GM12874 (cell line): ENCODE results near the gene FASTK.

ENCODE experiments used
- TF ChIP-seq, protein P1 (sequence below): IDR thresholded peaks from 2 replicates; pipeline ENCODE4 v1.5.1; 2011; ENCODE audit warnings: low read depth, mild to moderate bottlenecking, control low read depth, low read length, moderate library complexity; ENCODE audit not compliant: insufficient read depth

FASTK gene

DNA sequence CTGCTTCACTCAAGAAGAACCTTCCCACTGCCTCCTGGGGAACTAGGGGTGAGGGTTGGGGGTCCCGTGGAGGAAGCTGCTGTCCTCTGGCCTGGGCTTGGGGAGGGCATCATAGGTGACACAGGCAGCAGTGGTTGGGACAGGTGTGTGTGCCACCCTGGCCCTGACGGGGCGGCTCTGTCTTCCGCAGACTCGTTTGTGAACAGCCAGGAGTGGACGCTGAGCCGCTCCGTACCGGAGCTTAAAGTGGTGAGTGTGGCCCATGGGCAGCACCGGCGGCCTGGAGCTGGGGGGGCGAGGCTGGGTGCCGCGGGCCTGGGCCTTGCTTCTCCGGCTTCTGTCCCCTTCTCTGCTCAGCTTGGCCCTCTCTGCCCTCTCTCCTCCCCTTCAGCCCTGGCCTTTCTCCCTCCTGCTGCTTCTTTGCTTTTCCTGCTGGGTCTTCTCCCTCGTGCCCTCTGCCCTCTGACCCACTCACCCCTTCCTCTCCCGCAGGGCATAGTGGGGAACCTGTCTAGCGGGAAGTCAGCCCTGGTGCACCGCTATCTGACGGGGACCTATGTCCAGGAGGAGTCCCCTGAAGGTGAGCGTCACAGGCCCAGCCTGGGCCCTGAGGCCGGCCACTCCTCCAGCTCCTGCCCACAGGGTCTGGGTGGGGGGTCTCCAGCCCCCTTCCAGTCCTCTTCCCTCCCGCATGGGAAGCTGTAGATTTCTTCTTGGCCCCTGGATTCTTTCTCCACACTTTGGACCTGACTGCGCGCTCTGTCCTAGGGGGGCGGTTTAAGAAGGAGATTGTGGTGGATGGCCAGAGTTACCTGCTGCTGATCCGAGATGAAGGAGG, 36.2 kb upstream of the FASTK start:
- TF ChIP-seq, protein P1, sequence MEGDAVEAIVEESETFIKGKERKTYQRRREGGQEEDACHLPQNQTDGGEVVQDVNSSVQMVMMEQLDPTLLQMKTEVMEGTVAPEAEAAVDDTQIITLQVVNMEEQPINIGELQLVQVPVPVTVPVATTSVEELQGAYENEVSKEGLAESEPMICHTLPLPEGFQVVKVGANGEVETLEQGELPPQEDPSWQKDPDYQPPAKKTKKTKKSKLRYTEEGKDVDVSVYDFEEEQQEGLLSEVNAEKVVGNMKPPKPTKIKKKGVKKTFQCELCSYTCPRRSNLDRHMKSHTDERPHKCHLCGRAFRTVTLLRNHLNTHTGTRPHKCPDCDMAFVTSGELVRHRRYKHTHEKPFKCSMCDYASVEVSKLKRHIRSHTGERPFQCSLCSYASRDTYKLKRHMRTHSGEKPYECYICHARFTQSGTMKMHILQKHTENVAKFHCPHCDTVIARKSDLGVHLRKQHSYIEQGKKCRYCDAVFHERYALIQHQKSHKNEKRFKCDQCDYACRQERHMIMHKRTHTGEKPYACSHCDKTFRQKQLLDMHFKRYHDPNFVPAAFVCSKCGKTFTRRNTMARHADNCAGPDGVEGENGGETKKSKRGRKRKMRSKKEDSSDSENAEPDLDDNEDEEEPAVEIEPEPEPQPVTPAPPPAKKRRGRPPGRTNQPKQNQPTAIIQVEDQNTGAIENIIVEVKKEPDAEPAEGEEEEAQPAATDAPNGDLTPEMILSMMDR, result no peak

DNA sequence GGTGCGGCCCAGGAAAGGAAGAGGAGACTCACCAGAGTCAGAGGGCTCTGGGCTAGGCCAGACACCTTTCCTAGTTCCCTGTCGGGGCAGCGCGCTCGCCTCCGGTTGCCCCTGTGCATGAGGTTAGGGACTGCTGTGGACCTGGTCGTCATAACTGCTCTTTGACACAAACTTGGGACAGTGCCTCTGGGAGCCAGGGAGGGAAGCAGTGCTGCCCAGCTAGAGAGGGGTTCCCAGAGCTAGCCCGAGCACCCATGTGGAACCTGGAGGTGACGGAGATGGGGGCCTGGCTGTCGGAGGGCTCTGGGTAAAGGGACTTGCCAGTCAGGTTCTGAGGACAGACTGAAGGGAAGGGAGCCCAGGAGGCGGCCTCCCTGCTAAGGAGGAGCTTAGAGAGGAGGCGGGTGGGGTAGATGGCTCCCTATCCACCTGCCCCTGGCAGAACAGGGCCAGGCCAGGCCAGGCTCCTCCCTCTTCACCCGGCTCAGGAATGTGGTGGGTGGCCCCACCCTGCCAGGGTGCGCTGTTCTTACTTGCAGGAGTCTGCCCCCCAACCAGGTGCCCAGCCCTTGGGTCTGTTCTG, 35.3 kb upstream of the FASTK start:
- TF ChIP-seq, protein P1, result no peak

DNA sequence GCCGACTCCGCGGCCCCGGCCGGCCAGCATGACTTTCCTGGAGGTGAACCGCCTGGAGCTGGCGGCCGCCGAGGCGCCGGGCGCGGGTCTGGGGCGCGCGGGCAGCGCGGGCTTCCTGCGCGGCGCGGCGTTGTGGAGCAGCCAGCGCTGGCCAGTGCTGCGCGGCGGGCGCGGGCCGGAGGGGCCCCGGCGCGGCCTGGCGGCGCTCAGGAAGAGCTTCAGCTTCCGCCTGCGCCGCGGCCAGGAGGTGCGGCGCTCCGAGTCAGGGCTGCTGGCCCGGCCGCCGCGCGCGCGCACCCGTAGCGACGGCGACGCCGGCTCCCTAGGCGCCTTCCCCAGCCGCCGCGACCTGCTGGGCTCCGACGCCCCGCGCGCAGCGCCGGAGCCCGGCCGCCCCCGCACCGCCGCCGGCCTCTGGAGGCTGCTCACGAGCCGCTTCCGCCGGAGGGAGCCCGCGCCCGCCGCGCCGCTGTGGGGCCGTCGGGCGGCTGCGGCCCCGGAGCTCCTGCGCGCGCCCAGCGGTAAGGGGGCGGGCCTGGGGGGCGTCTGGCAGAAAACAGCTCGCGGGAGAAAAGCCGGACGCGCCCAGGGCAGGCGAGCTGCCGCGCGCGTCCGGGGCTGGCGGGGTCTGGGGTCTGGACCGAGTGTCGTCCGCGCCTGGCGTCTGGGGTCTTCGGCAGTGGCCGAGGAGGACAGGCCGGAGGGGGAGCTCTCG, 34.7 kb upstream of the FASTK start:
- TF ChIP-seq, protein P1, result no peak

DNA sequence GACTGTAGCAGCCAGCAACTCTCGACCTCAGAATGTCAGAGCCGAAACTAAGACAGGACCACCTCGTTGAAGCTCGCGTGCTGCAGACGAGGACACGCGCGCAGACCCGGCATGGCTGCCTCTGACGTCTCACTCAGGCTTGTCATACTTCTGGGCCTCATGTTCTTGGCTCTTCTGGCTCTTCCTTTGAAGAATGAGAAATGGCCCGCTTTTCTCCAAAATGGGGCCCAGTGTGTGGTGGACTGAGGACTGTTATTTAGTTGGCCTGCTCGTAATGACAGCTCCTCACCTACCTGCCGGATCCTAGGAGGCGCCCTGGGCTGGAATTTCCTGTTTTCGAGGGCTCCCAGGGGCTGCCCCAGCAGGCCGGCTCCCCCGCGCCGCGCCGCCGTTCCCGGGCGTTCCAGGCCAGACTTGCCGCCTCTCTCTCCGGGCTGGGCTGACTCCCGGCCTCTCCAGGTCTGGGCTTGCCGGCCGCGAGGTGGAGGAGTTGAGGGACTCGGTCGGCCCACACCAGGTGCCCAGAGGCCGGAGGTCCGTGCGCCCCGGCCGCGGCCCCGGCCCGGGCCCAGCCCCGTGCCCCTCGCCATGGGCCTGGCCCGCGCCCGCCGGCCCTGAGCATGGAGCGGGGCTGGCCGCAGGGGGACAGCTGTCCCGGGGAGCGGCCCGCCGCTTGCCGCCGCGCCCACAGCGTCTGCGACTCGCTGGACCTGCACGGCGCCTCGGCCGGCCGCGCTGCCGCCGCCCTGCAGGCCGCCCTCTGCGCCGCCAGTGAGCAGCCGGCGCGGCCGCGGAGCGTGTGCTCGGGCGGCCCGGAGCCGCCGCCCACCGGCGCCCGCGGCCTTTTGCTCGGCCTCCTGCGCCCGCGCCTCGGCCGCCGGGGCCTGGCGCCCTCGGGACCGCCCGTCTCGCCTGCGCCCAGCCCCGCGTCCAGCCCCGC, 33.8 kb upstream of the FASTK start:
- TF ChIP-seq, protein P1, result no peak

DNA sequence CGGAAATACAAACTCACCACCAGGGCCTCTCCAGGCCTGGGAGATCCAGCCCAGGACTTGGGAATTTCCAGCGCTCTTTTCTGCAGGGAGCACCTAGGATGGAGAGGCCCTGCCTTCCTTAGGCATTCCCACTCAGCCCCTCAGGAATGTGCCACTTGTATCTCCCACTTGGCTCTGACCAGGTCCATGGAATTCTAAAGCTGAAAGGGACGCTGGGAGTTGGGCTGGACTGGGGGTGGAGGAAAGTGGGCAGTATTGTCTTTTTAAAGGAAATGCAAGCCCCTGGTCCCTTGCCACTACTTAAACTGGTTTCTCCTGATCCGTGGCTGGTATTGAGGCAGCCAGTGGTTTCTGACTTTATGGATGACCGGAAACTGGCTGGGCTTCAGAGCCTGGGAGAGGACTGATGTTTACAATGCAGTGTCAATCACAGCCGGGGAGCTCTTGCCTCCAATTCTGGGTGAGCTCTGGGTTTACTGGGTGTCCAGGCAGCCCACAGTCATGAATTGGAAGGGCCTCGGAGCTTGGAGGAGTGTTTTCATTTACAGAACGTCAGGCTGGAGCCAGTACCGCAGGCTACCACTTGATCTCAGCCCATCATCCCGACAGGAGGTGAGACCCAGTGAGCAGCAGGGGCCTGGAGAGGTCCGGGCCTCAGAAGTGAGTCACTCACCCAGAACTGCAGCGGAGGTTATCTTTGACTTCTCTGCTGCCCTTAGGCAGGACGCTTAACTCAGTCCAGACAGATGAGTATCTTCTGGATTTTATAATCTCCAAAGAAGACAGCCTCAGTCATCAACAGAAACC, 32.9 kb upstream of the FASTK start:
- TF ChIP-seq, protein P1, result no peak

DNA sequence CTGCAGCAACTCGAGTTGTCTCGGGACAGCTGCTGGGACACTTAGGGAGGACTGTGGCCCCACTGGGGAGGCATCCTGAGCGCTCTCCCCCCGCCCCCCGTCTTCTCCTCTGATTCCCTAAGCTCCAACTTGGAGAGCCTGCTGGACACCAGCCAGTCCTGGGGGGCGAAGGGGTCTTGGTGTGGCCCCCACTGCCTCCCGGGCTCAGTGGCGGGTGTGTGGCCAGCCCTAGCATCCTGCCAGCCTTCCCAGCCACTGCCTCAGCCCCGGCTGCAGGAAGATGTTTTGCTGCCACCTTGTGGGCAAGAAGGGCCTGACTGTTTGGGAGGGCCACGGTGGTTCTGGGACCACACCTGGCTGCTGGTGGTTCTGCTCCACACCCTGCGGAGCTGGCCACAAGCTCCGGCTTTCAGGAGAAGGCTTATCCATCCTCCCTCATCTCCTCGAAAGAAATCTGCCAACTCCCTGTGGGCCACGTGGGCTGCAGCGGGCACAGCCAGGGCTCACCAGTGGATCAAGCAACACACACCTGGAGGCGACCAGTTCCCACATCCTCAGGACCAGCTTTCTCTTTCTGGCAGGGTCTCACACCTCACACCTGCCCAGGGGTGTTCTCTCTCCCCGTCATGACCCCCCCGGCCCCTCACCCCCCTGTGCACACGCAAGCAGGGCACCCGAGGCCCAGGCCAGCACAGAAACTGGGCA, 30.5 kb upstream of the FASTK start:
- TF ChIP-seq, protein P1, result peak; percentile 88
